ENCODE results near the gene RREB1.

- no peak for TF ChIP-seq ARNT (IDR thresholded peaks at IDR 0.05)
- no peak for TF ChIP-seq BHLHE40 (IDR thresholded peaks at IDR 0.05; ENCODE audit: borderline replicate concordance)
- no peak for TF ChIP-seq FOXK2 (IDR thresholded peaks at IDR 0.05)
- TF ChIP-seq HDGF (IDR thresholded peaks at IDR 0.05; ENCODE audit: borderline replicate concordance), result no peak
Observed at GRCh38 chr6:7077856-7078255, 29.9 kb upstream of the RREB1 start.
